K562 (cell line): ENCODE results near the gene NBEAL2. TPM values are rescaled to one million over a fixed set of nuclear protein-coding genes. Genes with fewer than 3 reads are reported as not detected.

ENCODE experiments used
- ATAC-seq: fragments of 200-7000 bp; cut with Tn5 transposase; 3 replicates; pipeline ENCODE4 v1.9.1; 2020; ENCODE audit warnings: moderate library complexity
- BruUV-seq: library from RNA; stranded (reverse); fragments of 400-500 nt; replicated peaks from 2 replicates; lab custom pipeline; 2021; lab: Mats Ljungman, UMichigan
- CTCF ChIA-PET: fragments of 300-600 bp; formaldehyde crosslinking; extraction: SDS; loops from one replicate; lab custom pipeline; 2021; ENCODE audit warnings: low intra/inter-chr PET ratio; lab: Yijun Ruan, JAX
- POLR2A ChIA-PET: fragments of 300-600, 350-650 bp; sonication (Branson Sonifier 250); formaldehyde crosslinking; extraction: SDS; loops from one replicate; lab custom pipeline; 2021; ENCODE audit warnings: antibody characterized with exemption, inconsistent platforms; lab: Yijun Ruan, JAX
- DNase-seq, 4 experiments: peaks; one replicate each; pipeline versions ENCODE4 v3.0.0 to v3.0.0-alpha.2; 2011 to 2018; ENCODE audit warnings: low spot score in 3 of 4, mixed read lengths in 3 of 4; ENCODE audit errors: extremely low read depth in 1 of 4
- FAIRE-seq: peaks from 2 replicates; lab custom pipeline; 2011; peaks lifted over from hg19 to GRCh38; lab: Jason Lieb, UNC
- H2AFZ ChIP-seq: 2 replicates; pipeline ENCODE4 v1.6.0; 2011; ENCODE audit warnings: low read depth, low read length, control low read depth, inconsistent platforms
- H3K27ac ChIP-seq: fragments of 200-600 bp; 3 replicates; pipeline ENCODE4 v1.8.0; 2011; ENCODE audit warnings: low read depth, mild to moderate bottlenecking, control low read depth, inconsistent platforms, low read length, moderate library complexity, mixed read lengths; ENCODE audit errors: extremely low read depth
- H3K27me3 ChIP-seq, 2 experiments: fragments of 300-600 bp in 1 of 2; 2 replicates in 1 of 2; 3 replicates in 1 of 2; pipeline versions ENCODE4 v1.6.0 to v1.8.0; 2011; ENCODE audit warnings: inconsistent platforms in 2 of 2, low read length in 2 of 2, mild to moderate bottlenecking in 1 of 2, mixed read lengths in 1 of 2, moderate library complexity in 1 of 2; ENCODE audit not compliant: control insufficient read depth in 2 of 2, insufficient read depth in 2 of 2
- H3K36me3 ChIP-seq: fragments of 300-600 bp; 3 replicates; pipeline ENCODE4 v1.8.0; 2011; ENCODE audit warnings: mild to moderate bottlenecking, low read length, inconsistent platforms; ENCODE audit not compliant: control insufficient read depth, insufficient read depth
- H3K4me1 ChIP-seq, 2 experiments: fragments of 200-600 bp in 1 of 2; replicated peaks in 1 of 2; 2 replicates in 1 of 2; 3 replicates in 1 of 2; pipeline versions ENCODE4 v1.5.1 to v1.8.0; 2011; ENCODE audit warnings: inconsistent platforms in 2 of 2, low read length in 2 of 2, mild to moderate bottlenecking in 1 of 2, mixed read lengths in 1 of 2, moderate library complexity in 1 of 2; ENCODE audit not compliant: control insufficient read depth in 2 of 2, insufficient read depth in 2 of 2
- H3K4me2 ChIP-seq: 2 replicates; pipeline ENCODE4 v1.6.1; 2011; ENCODE audit warnings: low read length, control low read depth, inconsistent platforms, mixed read lengths; ENCODE audit not compliant: insufficient read depth
- H3K4me3 ChIP-seq: fragments of 200-600 bp; sonication (generic), shearing (Covaris generic); 2 replicates; pipeline ENCODE4 v1.5.1; 2016; ENCODE audit warnings: control low read depth, inconsistent platforms
- H3K79me2 ChIP-seq: fragments of 200-600 bp; 3 replicates; pipeline ENCODE4 v1.8.0; 2011; ENCODE audit warnings: low read length, inconsistent platforms; ENCODE audit not compliant: control insufficient read depth, insufficient read depth
- H3K9ac ChIP-seq, 2 experiments: 2 replicates each; pipeline versions ENCODE4 v1.6.0 to v1.6.1; 2011; ENCODE audit warnings: low read depth in 2 of 2, low read length in 2 of 2, control low read depth in 1 of 2, inconsistent platforms in 1 of 2, mild to moderate bottlenecking in 1 of 2, mixed read lengths in 1 of 2; ENCODE audit not compliant: insufficient read depth in 1 of 2
- H3K9me1 ChIP-seq: one replicate; pipeline ENCODE4 v1.6.0; 2011; ENCODE audit warnings: inconsistent platforms, mild to moderate bottlenecking, low read length, moderate library complexity; ENCODE audit not compliant: control insufficient read depth, insufficient read depth
- H3K9me3 ChIP-seq: replicated peaks from 2 replicates; pipeline ENCODE4 v1.5.1; 2011; ENCODE audit warnings: low read depth, low read length, inconsistent platforms; ENCODE audit not compliant: control insufficient read depth, insufficient read depth
- H4K20me1 ChIP-seq: replicated peaks from 2 replicates; pipeline ENCODE4 v1.6.1; 2011; ENCODE audit warnings: low read length, inconsistent platforms, mixed read lengths; ENCODE audit not compliant: control insufficient read depth, insufficient read depth
- GTF2E2 ChIP-seq: fragments of 200-800 bp; sonication (Bioruptor generic); IDR thresholded peaks from 2 replicates; pipeline ENCODE4 v1.6.1; 2016; ENCODE audit warnings: missing genetic modification characterization, missing compliant biosample characterization
- HDGF ChIP-seq: fragments of 450-650 bp; IDR thresholded peaks from 2 replicates; pipeline ENCODE4 v1.6.1; 2016
- PTRF ChIP-seq: fragments of 450-650 bp; IDR thresholded peaks from 2 replicates; pipeline ENCODE4 v1.6.1; 2016; ENCODE audit warnings: mild to moderate bottlenecking, missing genetic modification characterization, missing compliant biosample characterization
- SOX6 ChIP-seq: fragments of 450-650 bp; IDR thresholded peaks from 2 replicates; pipeline ENCODE4 v1.6.1; 2014; ENCODE audit warnings: mild to moderate bottlenecking
- SP2 ChIP-seq: IDR thresholded peaks from 2 replicates; pipeline ENCODE4 v1.6.1; 2011; ENCODE audit warnings: mild to moderate bottlenecking, low read depth, low read length, moderate library complexity; ENCODE audit not compliant: poor library complexity, severe bottlenecking; ENCODE audit errors: extremely low read depth
- WGBS: fragments of 100-300 bp; shearing (Covaris generic); methylation state at CpG from one replicate; pipeline ENCODE4 v1.1.6; 2016; ENCODE audit warnings: low coverage, mixed read lengths; ENCODE audit not compliant: insufficient coverage; ENCODE audit errors: missing lambda C conversion rate; 5-methylcytosine and 5-hydroxymethylcytosine counted together
- in situ Hi-C: fragments of 300-500 bp; cut with MboI; formaldehyde crosslinking; loops from 4 replicates; pipeline ENCODE4 v1.15.0; 2018; ENCODE audit warnings: inconsistent platforms, mixed read lengths
- intact Hi-C: fragments of 100-400 bp; cut with micrococcal nuclease; formaldehyde crosslinking; loops from 2 replicates; pipeline ENCODE4 v1.14.2; 2022
- polyA plus RNA-seq, 8 experiments: library from polyadenylated mRNA; depleted of rRNA in 4 of 8; stranded (reverse) in 5 of 8; unstranded in 3 of 8; fragments of >200 nt; fragmentation: Nextera tagmentation in 2 of 8; fragmentation: Illumina TruSeq in 1 of 8; extraction: Ambion mirVana in 2 of 8; extraction: Trizol in 1 of 8; gene quantifications; 2 replicates each; pipeline versions ENCODE4 v1.2.1 to v1.2.3, GENCODE V29; 2011 to 2014; ENCODE audit warnings: inconsistent platforms in 1 of 8, missing spikeins in 1 of 8
- total RNA-seq, 7 experiments: library from RNA; depleted of rRNA in 6 of 7; stranded (reverse); fragments of >200 nt in 6 of 7; fragmentation: Illumina TruSeq in 2 of 7; extraction: Trizol in 2 of 7; gene quantifications; 2 replicates each; pipeline versions ENCODE4 v1.2.1 to v1.2.3, GENCODE V29; 2011 to 2021; ENCODE audit warnings: low replicate concordance in 1 of 7

The NBEAL2 gene
- total and polyA plus RNA-seq, 9 of the 15 experiments (the other 6 are each of a cell fraction or from before 2014, with no cell fraction given) = 0.06 to 114 (median 29.6) TPM

- TF ChIP-seq SOX6 = peak; percentile 46; the same call in 1 of the 2 replicates
Measured at GRCh38 chr3:46987743-46988401, 8.4 kb downstream of the NBEAL2 start (continued).

DNA sequence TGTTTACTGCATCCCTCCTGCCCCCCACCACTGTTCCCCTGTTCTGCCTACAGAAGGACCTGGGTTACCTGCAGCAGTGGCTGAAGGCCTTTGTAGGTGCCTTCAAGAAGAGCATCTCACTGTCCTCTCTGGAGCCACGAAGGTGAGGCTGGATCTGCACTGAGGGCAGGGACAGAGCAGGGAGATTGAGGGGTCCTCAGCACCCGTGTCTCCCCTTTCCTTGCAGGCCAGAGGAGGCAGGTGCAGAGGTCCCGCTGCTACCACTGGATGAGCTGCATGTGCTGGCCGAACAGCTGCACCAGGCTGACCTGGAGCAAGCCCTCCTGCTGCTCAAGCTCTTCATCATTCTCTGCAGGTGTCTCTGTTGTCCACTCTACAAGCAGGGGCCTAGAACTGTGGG is 9.2 kb downstream of the NBEAL2 start:
- H3K4me1 ChIP-seq = peaks cover 34 to 67% of the 10 kb centered on the region in 2 experiments
- H3K4me2 ChIP-seq = peak overlapping the region; percentile 99
- TSS peak; percentile 25 for BruUV-seq
- POLR2A ChIA-PET = interaction anchor here (1.2 to 2.9 kb wide), 4 partner anchors 9 to 18 kb away, joined by 4 to 35 read pairs (median 11); partner anchors contain the start of genes CCDC12 and NBEAL2
- ATAC-seq (no peak), DNase-seq (no peak)
- H3K36me3 ChIP-seq = peaks cover 50% of the 10 kb centered on the region
- CTCF ChIA-PET = no interaction called here
- in situ Hi-C loops = no loop called here
- peak overlapping the region; percentile 99 for H3K27ac ChIP-seq
- no peaks in the 10 kb centered on the region for H4K20me1 ChIP-seq
- TF ChIP-seq PTRF (tag) (no peak), SP2 (peak; percentile 1), HDGF (peak; percentile 68; the same call in 1 of the 2 replicates), GTF2E2 (tag) (0 out of 2 replicates have a peak, but pooled peaks have one; percentile 10)
- TF ChIP-seq, all 486 proteins: peak for 3
- H3K4me3 ChIP-seq = peak overlapping the region; percentile 46
- no peak for FAIRE-seq
- intact Hi-C loops = no loop called here
- no peaks in the 10 kb centered on the region for H3K27me3 ChIP-seq
- peaks cover 5% of the 10 kb centered on the region for H3K9me1 ChIP-seq
- H3K9ac ChIP-seq = peak overlapping the region; percentile 95 to 96
- H3K9me3 ChIP-seq = no peaks in the 10 kb centered on the region
- WGBS = 63% methylated on average over 4 of the region's 4 CpGs
- H3K79me2 ChIP-seq = peaks cover 43% of the 10 kb centered on the region
- H2AFZ ChIP-seq = no peak overlapping the region
